Suprapubic skin (tissue), 3 donors: Measurements from ENCODE around the gene ESR2.

Experiments used
- EP300 ChIP-seq: sonication (generic); formaldehyde crosslinking; IDR thresholded peaks from one replicate; pipeline ENCODE4 v1.6.1; 2017; ENCODE audit warnings: antibody characterized with exemption
- POLR2A ChIP-seq, 2 donors: fragments of 450-650 bp; IDR thresholded peaks; one replicate each; pipeline ENCODE4 v1.6.1; 2017; ENCODE audit warnings: antibody characterized with exemption in 2 of 2, mild to moderate bottlenecking in 2 of 2, moderate library complexity in 2 of 2
- TF ChIP-seq, protein P1 (sequence below), 2 donors: fragments of 200-600 bp in 1 of 2; fragments of 450-650 bp in 1 of 2; sonication (generic) in 1 of 2; IDR thresholded peaks; one replicate each; pipeline ENCODE4 v1.5.1; 2016 to 2019; ENCODE audit warnings: antibody characterized with exemption in 2 of 2, mild to moderate bottlenecking in 1 of 2, moderate library complexity in 1 of 2

- TF ChIP-seq, protein P1, sequence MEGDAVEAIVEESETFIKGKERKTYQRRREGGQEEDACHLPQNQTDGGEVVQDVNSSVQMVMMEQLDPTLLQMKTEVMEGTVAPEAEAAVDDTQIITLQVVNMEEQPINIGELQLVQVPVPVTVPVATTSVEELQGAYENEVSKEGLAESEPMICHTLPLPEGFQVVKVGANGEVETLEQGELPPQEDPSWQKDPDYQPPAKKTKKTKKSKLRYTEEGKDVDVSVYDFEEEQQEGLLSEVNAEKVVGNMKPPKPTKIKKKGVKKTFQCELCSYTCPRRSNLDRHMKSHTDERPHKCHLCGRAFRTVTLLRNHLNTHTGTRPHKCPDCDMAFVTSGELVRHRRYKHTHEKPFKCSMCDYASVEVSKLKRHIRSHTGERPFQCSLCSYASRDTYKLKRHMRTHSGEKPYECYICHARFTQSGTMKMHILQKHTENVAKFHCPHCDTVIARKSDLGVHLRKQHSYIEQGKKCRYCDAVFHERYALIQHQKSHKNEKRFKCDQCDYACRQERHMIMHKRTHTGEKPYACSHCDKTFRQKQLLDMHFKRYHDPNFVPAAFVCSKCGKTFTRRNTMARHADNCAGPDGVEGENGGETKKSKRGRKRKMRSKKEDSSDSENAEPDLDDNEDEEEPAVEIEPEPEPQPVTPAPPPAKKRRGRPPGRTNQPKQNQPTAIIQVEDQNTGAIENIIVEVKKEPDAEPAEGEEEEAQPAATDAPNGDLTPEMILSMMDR (IDR thresholded peaks at IDR 0.05) = no peak
- TF ChIP-seq EP300 (no peak), POLR2A (IDR thresholded peaks at IDR 0.05) (no peak)
These were observed 201.8 kb downstream of the ESR2 start for GRCh38 chr14:64092338-64092737.
